ENCODE data around the gene HBE1. TPM values are rescaled to one million over a fixed set of nuclear protein-coding genes. Genes with fewer than 3 reads are reported as not detected.

Gene HBE1
- total and polyA plus RNA-seq, 2 experiments from 2014 or later, result not detected

GRCh38 chr11:5235364-5236095 is 34.2 kb downstream of the HBE1 start:
- no peaks in the 10 kb centered on the region for H3K27me3 Mint-ChIP-seq (ENCODE audit: insufficient read depth, low read depth, poor library complexity)

More at GRCh38 chr11:5235364-5236095, 34.2 kb downstream of the HBE1 start:
- no peak for DNase-seq (ENCODE audit: low spot score)
- H3K4me1 Mint-ChIP-seq, result no peaks in the 10 kb centered on the region
- no peaks in the 10 kb centered on the region for H3K4me1 ChIP-seq (ENCODE audit: insufficient read depth)
- H3F3A ChIP-seq (replicated peaks; ENCODE audit: low read depth), result no peaks in the 10 kb centered on the region
- H3K27me3 ChIP-seq (ENCODE audit: insufficient read depth), result no peaks in the 10 kb centered on the region
- H3K9me2 ChIP-seq (ENCODE audit: insufficient read depth), result no peaks in the 10 kb centered on the region
- H3K27ac Mint-ChIP-seq, result no peak overlapping the region
- no peak for TF ChIP-seq ZNF462 (CRISPR knock-in tag; IDR thresholded peaks at IDR 0.05)
- TF ChIP-seq ZNF331 (CRISPR knock-in tag; IDR thresholded peaks at IDR 0.05; ENCODE audit: low read depth), result no peak
- no peak for TF ChIP-seq POLR2AphosphoS5 (IDR thresholded peaks at IDR 0.05; ENCODE audit: low read depth)
- TF ChIP-seq ETS1 (IDR thresholded peaks at IDR 0.05), result no peak
- TF ChIP-seq STAT1 (IDR thresholded peaks at IDR 0.05; ENCODE audit: unreplicated experiment), result no peak
- TF ChIP-seq REST (IDR thresholded peaks at IDR 0.05; ENCODE audit: unreplicated experiment), result no peak
- no peak for TF ChIP-seq CTCF (conservative IDR thresholded peaks at IDR 0.05; ENCODE audit: low read depth in 2 of 2)
- no peak for TF ChIP-seq JUNB (IDR thresholded peaks at IDR 0.05; ENCODE audit: unreplicated experiment)
- no peak overlapping the region for H3K4me3 Mint-ChIP-seq
- no peaks in the 10 kb centered on the region for H3K36me3 Mint-ChIP-seq (ENCODE audit: low read depth)
- H4K20me1 ChIP-seq (replicated peaks; ENCODE audit: insufficient read depth), result no peaks in the 10 kb centered on the region
- no peaks in the 10 kb centered on the region for H3K79me2 ChIP-seq (replicated peaks; ENCODE audit: insufficient read depth)
- no peak overlapping the region for H3K4me3 ChIP-seq
- H3K9me3 Mint-ChIP-seq, result no peaks in the 10 kb centered on the region
- H2AFZ ChIP-seq, result no peak overlapping the region
- no peak overlapping the region for H3K4me2 ChIP-seq
- ATAC-seq, result no peak
- H3K36me3 ChIP-seq (ENCODE audit: insufficient read depth), result no peaks in the 10 kb centered on the region
- no peak overlapping the region for H3K27ac ChIP-seq (ENCODE audit: low read depth)
